ENCODE measurements around the gene EXOG. TPM values are rescaled to one million over a fixed set of nuclear protein-coding genes. Genes with fewer than 3 reads are reported as not detected.

Gene EXOG
- total RNA-seq, 1 experiment from 2014 or later = 8.3 TPM

- intact Hi-C loops (cut with micrococcal nuclease) = no loop called here
- H3K27me3 ChIP-seq (ENCODE audit: insufficient read depth, low read length) = no peaks in the 10 kb centered on the region
- ATAC-seq = no peak
- ChIA-PET POLR2A (no interaction called here), RAD21 (ENCODE audit: low non-redundant PET in 1 of 2, low total read pairs in 2 of 2, uncharacterized antibody in 2 of 2, unreplicated experiment in 2 of 2) (no interaction called here), CTCF (no interaction called here)
- H3K4me2 ChIP-seq (ENCODE audit: low read length) = no peak overlapping the region
- H3K9me2 ChIP-seq (ENCODE audit: insufficient read depth) = no peaks in the 10 kb centered on the region
- no peaks in the 10 kb centered on the region for H4K20me1 ChIP-seq (ENCODE audit: insufficient read depth)
- DNase-seq (ENCODE audit: low read depth, low spot score) = no peak
- BruUV-seq (replicated peaks) = no TSS peak
- H3K9me3 ChIP-seq (ENCODE audit: control insufficient read depth in 1 of 2, insufficient read depth in 1 of 2, low read depth in 1 of 2, low read length in 2 of 2) = no peaks in the 10 kb centered on the region
- no peak overlapping the region for H3K27ac ChIP-seq (ENCODE audit: low read depth, low read length)
- no peak for TF ChIP-seq REST (IDR thresholded peaks at IDR 0.05; ENCODE audit: low read depth)
- TF ChIP-seq ELF1 (IDR thresholded peaks at IDR 0.05; ENCODE audit: borderline replicate concordance, low read depth) = no peak
- TF ChIP-seq POLR2AphosphoS5 (IDR thresholded peaks at IDR 0.05; ENCODE audit: low read depth, low read length) = no peak
- TF ChIP-seq ATF3 (IDR thresholded peaks at IDR 0.05) = no peak
- no peak for TF ChIP-seq CTCF (IDR thresholded peaks at IDR 0.05 in 2 of 3, conservative IDR thresholded peaks at IDR 0.05 in 1 of 3; ENCODE audit: borderline replicate concordance in 1 of 3, insufficient read depth in 1 of 3, low read depth in 2 of 3, low read length in 2 of 3)
- no peak for TF ChIP-seq ZNF274 (IDR thresholded peaks at IDR 0.05; ENCODE audit: low read depth, low read length)
- TF ChIP-seq EZH2 (IDR thresholded peaks at IDR 0.05) = no peak
- no peak for TF ChIP-seq SP1 (IDR thresholded peaks at IDR 0.05; ENCODE audit: low read depth)
- TF ChIP-seq FOSL1 (IDR thresholded peaks at IDR 0.05; ENCODE audit: low read depth) = no peak
- no peak for TF ChIP-seq EZH2phosphoT487 (IDR thresholded peaks at IDR 0.05; ENCODE audit: borderline replicate concordance)
- no peak for TF ChIP-seq SIN3A (IDR thresholded peaks at IDR 0.05; ENCODE audit: low read depth)
- no peak for TF ChIP-seq YY1 (IDR thresholded peaks at IDR 0.05; ENCODE audit: extremely low read depth, insufficient replicate concordance, low read depth, low read length)
- TF ChIP-seq CEBPB (IDR thresholded peaks at IDR 0.05; ENCODE audit: low read depth) = no peak
- no peak for TF ChIP-seq ZFX (IDR thresholded peaks at IDR 0.05)
- no peak for TF ChIP-seq RAD21 (IDR thresholded peaks at IDR 0.05; ENCODE audit: low read depth)
- TF ChIP-seq JUND (IDR thresholded peaks at IDR 0.05) = no peak
- TF ChIP-seq TCF7L2 (IDR thresholded peaks at IDR 0.05; ENCODE audit: borderline replicate concordance, extremely low read depth, insufficient read depth, insufficient read length) = no peak
- TF ChIP-seq MAX (IDR thresholded peaks at IDR 0.05) = no peak
- no peak for TF ChIP-seq EGR1 (IDR thresholded peaks at IDR 0.05; ENCODE audit: low read depth)
- no peak for TF ChIP-seq CBX3 (IDR thresholded peaks at IDR 0.05; ENCODE audit: low read depth)
- H3K9ac ChIP-seq (ENCODE audit: low read length) = no peak overlapping the region
- no peak overlapping the region for H2AFZ ChIP-seq (ENCODE audit: low read depth, low read length, poor library complexity, severe bottlenecking)
- H3K4me1 ChIP-seq (ENCODE audit: control insufficient read depth in 1 of 2, insufficient read depth in 2 of 2, low read length in 2 of 2) = no peaks in the 10 kb centered on the region
- H3K79me2 ChIP-seq (ENCODE audit: insufficient read depth, low read length) = no peaks in the 10 kb centered on the region
- no peaks in the 10 kb centered on the region for H3K36me3 ChIP-seq (ENCODE audit: control insufficient read depth in 1 of 2, insufficient read depth in 2 of 2, low read length in 2 of 2)
- H3K4me3 ChIP-seq (replicated peaks in 1 of 2; ENCODE audit: low read depth in 1 of 2, low read length in 2 of 2) = no peak overlapping the region
These were observed 53.3 kb downstream of the EXOG start for GRCh38 chr3:38549486-38549885.
